GM18868 (cell line): ENCODE results near the gene MID1.

Experiments used
- ATAC-seq: cut with Tn5 transposase; IDR thresholded peaks from one replicate; pipeline ENCODE4 v1.9.1; 2021; ENCODE audit warnings: mild to moderate bottlenecking, moderate library complexity; ENCODE audit not compliant: unreplicated experiment

The MID1 gene

GRCh38 chrX:10620121-10620699, at the start of gene MID1:
Gene MID1 (minus strand): TSS chrX:10620585. CDS start chrX:10567547, 53,038 bp downstream.
- ATAC-seq = peak; percentile 57

GRCh38 chrX:10667143-10667542, 46.8 kb upstream of the MID1 start:
- no peak for ATAC-seq

GRCh38 chrX:10666102-10666501, 45.7 kb upstream of the MID1 start:
- ATAC-seq = no peak

- no peak for ATAC-seq
Observed at GRCh38 chrX:10665681-10666080, 45.3 kb upstream of the MID1 start.

- ATAC-seq = no peak
Observed at GRCh38 chrX:10660171-10660570, 39.8 kb upstream of the MID1 start.

- ATAC-seq = no peak
Observed at GRCh38 chrX:10656214-10656613, 35.8 kb upstream of the MID1 start.

- ATAC-seq = no peak
Observed at GRCh38 chrX:10654960-10655359, 34.6 kb upstream of the MID1 start.

GRCh38 chrX:10653302-10653701, 32.9 kb upstream of the MID1 start:
- ATAC-seq = no peak

- ATAC-seq = no peak
Observed at GRCh38 chrX:10649265-10649664, 28.9 kb upstream of the MID1 start.

GRCh38 chrX:10648614-10649013, 28.2 kb upstream of the MID1 start:
- no peak for ATAC-seq

- no peak for ATAC-seq
Observed at GRCh38 chrX:10636851-10637250, 16.5 kb upstream of the MID1 start.

GRCh38 chrX:10636337-10636736, 16.0 kb upstream of the MID1 start:
- ATAC-seq = no peak

GRCh38 chrX:10634392-10635161, 14.2 kb upstream of the MID1 start:
- no peak for ATAC-seq

- ATAC-seq = no peak
Observed at GRCh38 chrX:10633722-10634121, 13.3 kb upstream of the MID1 start.

GRCh38 chrX:10631416-10632145, 11.2 kb upstream of the MID1 start:
- no peak for ATAC-seq

GRCh38 chrX:10630320-10630719, 9.9 kb upstream of the MID1 start:
- no peak for ATAC-seq

GRCh38 chrX:10629905-10630304, 9.5 kb upstream of the MID1 start:
- ATAC-seq = no peak

- ATAC-seq = no peak
Observed at GRCh38 chrX:10628906-10629305, 8.5 kb upstream of the MID1 start.

GRCh38 chrX:10622197-10622596, 1.8 kb upstream of the MID1 start:
- ATAC-seq = no peak

- no peak for ATAC-seq
Observed at GRCh38 chrX:10619425-10620046, 849 bp downstream of the MID1 start.

GRCh38 chrX:10618961-10619360, 1.4 kb downstream of the MID1 start:
- ATAC-seq = no peak

- no peak for ATAC-seq
Observed at GRCh38 chrX:10617999-10618351, 2.4 kb downstream of the MID1 start.
